BJ (cell line): ENCODE data around the gene GNAI1. TPM values are rescaled to one million over a fixed set of nuclear protein-coding genes. Genes with fewer than 3 reads are reported as not detected.

Experiments
- CTCF ChIA-PET: fragments of 350-600 bp; formaldehyde crosslinking; extraction: SDS; loops from one replicate; lab custom pipeline; 2021; ENCODE audit warnings: antibody characterized with exemption, inconsistent platforms; lab: Yijun Ruan, JAX
- POLR2A ChIA-PET: fragments of 300-600 bp; sonication (Branson Sonifier 250); formaldehyde crosslinking; extraction: SDS; loops from one replicate; lab custom pipeline; 2021; ENCODE audit warnings: antibody characterized with exemption; lab: Charles Lee
- DNase-seq: peaks from one replicate; pipeline ENCODE4 v3.0.0-alpha.2; 2011; ENCODE audit warnings: low read depth
- H3K27me3 ChIP-seq: 2 replicates; pipeline ENCODE4 v1.6.0; 2011; ENCODE audit warnings: low read length; ENCODE audit not compliant: control insufficient read depth, insufficient read depth
- H3K36me3 ChIP-seq: 2 replicates; pipeline ENCODE4 v1.5.1; 2011; ENCODE audit warnings: low read length; ENCODE audit not compliant: control insufficient read depth, insufficient read depth
- H3K4me3 ChIP-seq: 2 replicates; pipeline ENCODE4 v1.5.1; 2011; ENCODE audit warnings: low read depth, mild to moderate bottlenecking, control low read depth, low read length
- polyA plus RNA-seq: library from polyadenylated mRNA; depleted of rRNA; stranded (reverse); fragments of >200 nt; gene quantifications from 2 replicates; pipeline ENCODE4 v1.2.3, GENCODE V29; 2011
- TF ChIP-seq, protein P1 (sequence below): IDR thresholded peaks from 2 replicates; pipeline ENCODE4 v1.5.1; 2011; ENCODE audit warnings: low read depth, mild to moderate bottlenecking, control low read depth, inconsistent platforms, low read length, moderate library complexity; ENCODE audit not compliant: insufficient read depth

The GNAI1 gene
- polyA plus RNA-seq, 1 experiment: 19.4 TPM

DNA sequence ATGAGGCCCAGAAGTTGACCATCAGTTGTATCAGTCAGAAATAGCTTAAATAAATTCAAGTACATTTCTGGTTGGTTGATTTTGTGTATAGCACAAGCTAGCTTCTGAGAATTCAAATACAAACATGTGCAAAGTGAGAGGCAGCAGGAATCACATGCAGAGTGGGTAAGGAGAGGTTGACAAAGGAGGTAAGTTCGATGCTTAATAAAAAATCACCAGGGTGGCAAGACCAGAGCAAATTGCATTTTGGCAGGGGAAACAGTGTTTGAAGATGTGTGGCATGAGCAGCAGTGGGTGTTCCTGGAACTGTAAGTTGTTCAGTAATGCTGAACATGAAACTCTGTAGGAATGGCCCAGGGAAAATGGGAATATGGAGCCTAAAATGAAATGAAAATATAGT is 52.6 kb downstream of the GNAI1 start:
- DNase-seq: no peak
- ChIA-PET CTCF (interaction anchor here (1.9 kb wide), 1 partner anchor 16 kb away, joined by 4 read pairs; no protein-coding TSS in a partner anchor), POLR2A (no interaction called here)
- Histone ChIP-seq H3K4me3 (no peak overlapping the region), H3K27me3 (no peaks in the 10 kb centered on the region), H3K36me3 (no peaks in the 10 kb centered on the region)
- TF ChIP-seq, protein P1, sequence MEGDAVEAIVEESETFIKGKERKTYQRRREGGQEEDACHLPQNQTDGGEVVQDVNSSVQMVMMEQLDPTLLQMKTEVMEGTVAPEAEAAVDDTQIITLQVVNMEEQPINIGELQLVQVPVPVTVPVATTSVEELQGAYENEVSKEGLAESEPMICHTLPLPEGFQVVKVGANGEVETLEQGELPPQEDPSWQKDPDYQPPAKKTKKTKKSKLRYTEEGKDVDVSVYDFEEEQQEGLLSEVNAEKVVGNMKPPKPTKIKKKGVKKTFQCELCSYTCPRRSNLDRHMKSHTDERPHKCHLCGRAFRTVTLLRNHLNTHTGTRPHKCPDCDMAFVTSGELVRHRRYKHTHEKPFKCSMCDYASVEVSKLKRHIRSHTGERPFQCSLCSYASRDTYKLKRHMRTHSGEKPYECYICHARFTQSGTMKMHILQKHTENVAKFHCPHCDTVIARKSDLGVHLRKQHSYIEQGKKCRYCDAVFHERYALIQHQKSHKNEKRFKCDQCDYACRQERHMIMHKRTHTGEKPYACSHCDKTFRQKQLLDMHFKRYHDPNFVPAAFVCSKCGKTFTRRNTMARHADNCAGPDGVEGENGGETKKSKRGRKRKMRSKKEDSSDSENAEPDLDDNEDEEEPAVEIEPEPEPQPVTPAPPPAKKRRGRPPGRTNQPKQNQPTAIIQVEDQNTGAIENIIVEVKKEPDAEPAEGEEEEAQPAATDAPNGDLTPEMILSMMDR: no peak

GRCh38 chr7:80187727-80188126 is 53.1 kb downstream of the GNAI1 start:
- no peaks in the 10 kb centered on the region for H3K27me3 ChIP-seq
- no peak overlapping the region for H3K4me3 ChIP-seq
- no peak for DNase-seq
- TF ChIP-seq, protein P1: no peak
- CTCF ChIA-PET: interaction anchor here (1.9 kb wide), 1 partner anchor 16 kb away, joined by 4 read pairs; no protein-coding TSS in a partner anchor
- no peaks in the 10 kb centered on the region for H3K36me3 ChIP-seq
- POLR2A ChIA-PET: no interaction called here

- Histone ChIP-seq H3K36me3 (no peaks in the 10 kb centered on the region), H3K4me3 (no peak overlapping the region), H3K27me3 (no peaks in the 10 kb centered on the region)
- CTCF ChIA-PET: interaction anchor here (0.7 to 1.2 kb wide), 3 partner anchors 10 to 28 kb away, joined by 3 read pairs; no protein-coding TSS in a partner anchor
- TF ChIP-seq, protein P1: no peak
- DNase-seq: no peak
- POLR2A ChIA-PET: no interaction called here
Measured at GRCh38 chr7:80189638-80190037, 55.0 kb downstream of the GNAI1 start.

DNA sequence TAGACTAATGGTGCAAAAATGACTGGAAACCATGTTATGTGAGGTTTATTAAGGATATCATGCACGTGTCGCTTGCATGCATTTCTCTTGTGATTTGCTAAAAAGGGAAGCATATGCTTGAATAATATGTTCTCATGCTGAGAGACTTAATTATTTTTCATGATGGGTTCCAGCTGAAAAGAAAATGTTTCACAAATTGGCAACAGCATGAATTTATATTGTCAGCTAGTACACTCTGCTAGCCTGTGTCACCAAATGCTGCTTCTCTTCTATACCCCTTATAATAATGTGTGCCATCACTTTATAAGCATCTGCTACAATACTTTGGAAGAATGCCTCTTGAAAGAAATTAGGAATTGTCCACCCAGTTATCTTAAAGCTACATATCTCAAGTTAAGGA is 63.0 kb downstream of the GNAI1 start:
- TF ChIP-seq, protein P1: no peak
- ChIA-PET CTCF (no interaction called here), POLR2A (no interaction called here)
- Histone ChIP-seq H3K4me3 (no peak overlapping the region), H3K27me3 (no peaks in the 10 kb centered on the region), H3K36me3 (no peaks in the 10 kb centered on the region; the same call in 1 of the 2 replicates)
- DNase-seq: no peak

GRCh38 chr7:80199051-80199450 is 64.4 kb downstream of the GNAI1 start:
- H3K27me3 ChIP-seq: no peaks in the 10 kb centered on the region
- H3K36me3 ChIP-seq: no peaks in the 10 kb centered on the region; the same call in 1 of the 2 replicates
- TF ChIP-seq, protein P1: no peak
- no peak for DNase-seq
- ChIA-PET CTCF (interaction anchor here (1.0 kb wide), 1 partner anchor 9 kb away, joined by 3 read pairs; no protein-coding TSS in a partner anchor), POLR2A (no interaction called here)
- H3K4me3 ChIP-seq: no peak overlapping the region
